Nephron progenitor cell (in vitro differentiated cells): ENCODE data around the gene NPBWR2.

ENCODE experiments used
- DNase-seq: peaks from one replicate; pipeline ENCODE4 v3.0.0; 2021
- H3K27ac Mint-ChIP-seq: 2 replicates; pipeline ENCODE4 v1.8.0; 2021; ENCODE audit warnings: mild to moderate bottlenecking, moderate library complexity, mixed read lengths
- H3K27me3 Mint-ChIP-seq: 2 replicates; pipeline ENCODE4 v1.8.0; 2021; ENCODE audit warnings: mild to moderate bottlenecking, low read depth, mixed read lengths; ENCODE audit not compliant: poor library complexity
- H3K36me3 Mint-ChIP-seq: 2 replicates; pipeline ENCODE4 v1.8.0; 2021; ENCODE audit warnings: low read depth, mixed read lengths
- H3K4me1 Mint-ChIP-seq: 2 replicates; pipeline ENCODE4 v1.8.0; 2021; ENCODE audit warnings: mixed read lengths
- H3K4me3 Mint-ChIP-seq: 2 replicates; pipeline ENCODE4 v1.8.0; 2021; ENCODE audit warnings: mild to moderate bottlenecking, moderate library complexity, mixed read lengths
- H3K9me3 Mint-ChIP-seq: 2 replicates; pipeline ENCODE4 v1.8.0; 2021; ENCODE audit warnings: mild to moderate bottlenecking, moderate library complexity, mixed read lengths
- TF ChIP-seq, protein P1 (sequence below): fragments of 200-600 bp; sonication (generic); IDR thresholded peaks from 2 replicates; pipeline ENCODE4 v1.5.0; 2021; ENCODE audit warnings: antibody characterized with exemption

The NPBWR2 gene

GRCh38 chr20:64101731-64102621, 5.4 kb downstream of the NPBWR2 start:
- no peak overlapping the region for H3K27ac Mint-ChIP-seq
- H3K9me3 Mint-ChIP-seq = peaks cover under 1% of the 10 kb centered on the region
- peaks cover 38% of the 10 kb centered on the region for H3K27me3 Mint-ChIP-seq
- peak; percentile 85 for DNase-seq
- peaks cover 26% of the 10 kb centered on the region for H3K4me1 Mint-ChIP-seq
- peaks cover 1% of the 10 kb centered on the region for H3K36me3 Mint-ChIP-seq
- TF ChIP-seq, protein P1, sequence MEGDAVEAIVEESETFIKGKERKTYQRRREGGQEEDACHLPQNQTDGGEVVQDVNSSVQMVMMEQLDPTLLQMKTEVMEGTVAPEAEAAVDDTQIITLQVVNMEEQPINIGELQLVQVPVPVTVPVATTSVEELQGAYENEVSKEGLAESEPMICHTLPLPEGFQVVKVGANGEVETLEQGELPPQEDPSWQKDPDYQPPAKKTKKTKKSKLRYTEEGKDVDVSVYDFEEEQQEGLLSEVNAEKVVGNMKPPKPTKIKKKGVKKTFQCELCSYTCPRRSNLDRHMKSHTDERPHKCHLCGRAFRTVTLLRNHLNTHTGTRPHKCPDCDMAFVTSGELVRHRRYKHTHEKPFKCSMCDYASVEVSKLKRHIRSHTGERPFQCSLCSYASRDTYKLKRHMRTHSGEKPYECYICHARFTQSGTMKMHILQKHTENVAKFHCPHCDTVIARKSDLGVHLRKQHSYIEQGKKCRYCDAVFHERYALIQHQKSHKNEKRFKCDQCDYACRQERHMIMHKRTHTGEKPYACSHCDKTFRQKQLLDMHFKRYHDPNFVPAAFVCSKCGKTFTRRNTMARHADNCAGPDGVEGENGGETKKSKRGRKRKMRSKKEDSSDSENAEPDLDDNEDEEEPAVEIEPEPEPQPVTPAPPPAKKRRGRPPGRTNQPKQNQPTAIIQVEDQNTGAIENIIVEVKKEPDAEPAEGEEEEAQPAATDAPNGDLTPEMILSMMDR = peak; percentile 76
- H3K4me3 Mint-ChIP-seq = peak overlapping the region; percentile 80

GRCh38 chr20:64100946-64101688, 6.2 kb downstream of the NPBWR2 start:
- peak overlapping the region; percentile 25 for H3K27ac Mint-ChIP-seq
- peaks cover 6% of the 10 kb centered on the region for H3K9me3 Mint-ChIP-seq
- peaks cover 6% of the 10 kb centered on the region for H3K36me3 Mint-ChIP-seq
- H3K4me3 Mint-ChIP-seq = peak overlapping the region; percentile 70
- TF ChIP-seq, protein P1 = no peak
- peaks cover 20% of the 10 kb centered on the region for H3K4me1 Mint-ChIP-seq
- DNase-seq = peak; percentile 0
- H3K27me3 Mint-ChIP-seq = peaks cover 37% of the 10 kb centered on the region

DNA sequence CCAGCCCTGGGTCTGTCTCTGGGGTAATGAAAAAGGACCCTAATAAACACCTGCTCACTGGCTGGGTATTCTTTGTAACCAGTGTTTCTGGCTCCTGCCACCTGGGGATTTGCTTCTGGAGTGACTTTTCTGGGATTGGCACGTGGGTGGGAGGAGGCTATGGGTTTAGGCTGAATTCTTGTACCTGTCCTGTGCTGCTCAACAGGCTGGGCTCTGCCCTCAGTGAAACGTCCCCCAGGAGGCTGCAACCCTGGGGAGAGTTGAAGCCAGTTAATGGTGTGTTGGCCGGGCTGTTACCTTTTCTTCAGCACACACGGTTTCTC, 6.8 kb downstream of the NPBWR2 start:
- peaks cover 6% of the 10 kb centered on the region for H3K36me3 Mint-ChIP-seq
- no peak overlapping the region for H3K4me3 Mint-ChIP-seq
- H3K27me3 Mint-ChIP-seq = peaks cover 43% of the 10 kb centered on the region
- no peak for DNase-seq
- no peak overlapping the region for H3K27ac Mint-ChIP-seq
- TF ChIP-seq, protein P1 = no peak
- peaks cover 6% of the 10 kb centered on the region for H3K9me3 Mint-ChIP-seq
- H3K4me1 Mint-ChIP-seq = peaks cover 19% of the 10 kb centered on the region

GRCh38 chr20:64099880-64100565, 7.3 kb downstream of the NPBWR2 start:
- Mint-ChIP-seq H3K4me3 (no peak overlapping the region), H3K27me3 (peaks cover 45% of the 10 kb centered on the region), H3K27ac (no peak overlapping the region), H3K9me3 (peaks cover 6% of the 10 kb centered on the region), H3K4me1 (peaks cover 19% of the 10 kb centered on the region), H3K36me3 (peaks cover 6% of the 10 kb centered on the region)
- TF ChIP-seq, protein P1 = no peak
- DNase-seq = no peak

DNA sequence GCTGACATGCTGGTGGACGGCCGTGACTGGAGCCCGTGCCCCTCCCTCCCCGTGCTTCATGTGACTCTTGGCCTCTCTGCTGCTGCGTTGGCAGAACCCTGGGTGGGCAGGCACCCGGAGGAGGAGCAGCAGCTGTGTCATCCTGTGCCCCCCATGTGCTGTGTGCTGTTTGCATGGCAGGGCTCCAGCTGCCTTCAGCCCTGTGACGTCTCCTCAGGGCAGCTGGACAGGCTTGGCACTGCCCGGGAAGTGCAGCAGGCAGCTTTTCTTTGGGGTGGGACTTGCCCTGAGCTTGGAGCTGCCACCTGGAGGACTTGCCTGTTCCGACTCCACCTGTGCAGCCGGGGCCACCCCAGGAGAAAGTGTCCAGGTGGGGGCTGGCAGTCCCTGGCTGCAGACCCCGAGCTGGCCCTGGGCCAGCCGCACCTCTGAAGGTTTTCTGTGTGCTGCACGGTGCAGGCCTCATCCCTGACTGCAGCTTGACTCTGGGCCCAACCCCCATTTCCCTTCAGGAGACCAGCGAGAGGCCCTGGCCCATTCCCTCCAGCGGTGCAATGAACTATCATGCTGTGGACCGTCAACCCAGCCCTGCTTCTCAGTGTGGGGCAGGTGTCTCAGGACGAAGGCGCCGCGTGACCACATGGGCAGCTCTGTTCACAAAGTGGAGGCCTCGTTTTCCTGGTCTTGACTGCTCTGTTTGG, 8.1 kb downstream of the NPBWR2 start:
- Mint-ChIP-seq H3K27ac (no peak overlapping the region), H3K4me1 (peaks cover 17% of the 10 kb centered on the region), H3K27me3 (peaks cover 45% of the 10 kb centered on the region), H3K9me3 (peaks cover 6% of the 10 kb centered on the region), H3K4me3 (no peak overlapping the region), H3K36me3 (peaks cover 6% of the 10 kb centered on the region)
- no peak for DNase-seq
- TF ChIP-seq, protein P1 = no peak
